HepG2 (cell line): ENCODE results near the gene MEF2D. TPM values are rescaled to one million over a fixed set of nuclear protein-coding genes. Genes with fewer than 3 reads are reported as not detected.

Source experiments
- ATAC-seq: fragments of 200-7000 bp; cut with Tn5 transposase; 3 replicates; pipeline ENCODE4 v1.9.1; 2020; ENCODE audit warnings: mild to moderate bottlenecking, moderate library complexity
- BruUV-seq: library from RNA; stranded (reverse); fragments of 400-500 nt; replicated peaks from 2 replicates; lab custom pipeline; 2021; lab: Mats Ljungman, UMichigan
- CTCF ChIA-PET: fragments of 300-600 bp; formaldehyde crosslinking; extraction: SDS; loops from one replicate; lab custom pipeline; 2021; ENCODE audit warnings: low total read pairs, inconsistent platforms, low intra/inter-chr PET ratio; lab: Yijun Ruan, JAX
- POLR2A ChIA-PET: fragments of 350-600 bp; sonication (Branson Sonifier 250); formaldehyde crosslinking; loops from one replicate; lab custom pipeline; 2020; ENCODE audit warnings: antibody characterized with exemption, inconsistent platforms; lab: Yijun Ruan, JAX
- DNase-seq: peaks from one replicate; pipeline ENCODE4 v3.0.0-alpha.2; 2015; ENCODE audit warnings: low spot score
- FAIRE-seq: peaks from 3 replicates; lab custom pipeline; 2011; peaks lifted over from hg19 to GRCh38; lab: Jason Lieb, UNC
- H2AFZ ChIP-seq: one replicate; pipeline ENCODE4 v1.6.1; 2011; ENCODE audit warnings: low read length, inconsistent platforms
- H3K27ac ChIP-seq: fragments of 300-600 bp; 3 replicates; pipeline ENCODE4 v1.8.0; 2011; ENCODE audit warnings: mixed run types, mild to moderate bottlenecking, mixed read lengths, low read length, inconsistent platforms; ENCODE audit not compliant: insufficient read depth; ENCODE audit errors: extremely low read length
- H3K27me3 ChIP-seq, 2 experiments: fragments of 200-600 bp in 1 of 2; 2 replicates in 1 of 2; 3 replicates in 1 of 2; pipeline versions ENCODE4 v1.6.0 to v1.8.0; 2011; ENCODE audit warnings: low read length in 2 of 2, mild to moderate bottlenecking in 2 of 2, moderate library complexity in 2 of 2, inconsistent platforms in 1 of 2; ENCODE audit not compliant: insufficient read depth in 2 of 2, control insufficient read depth in 1 of 2
- H3K36me3 ChIP-seq, 2 experiments: fragments of 200-600 bp in 1 of 2; replicated peaks in 1 of 2; 2 replicates in 1 of 2; 3 replicates in 1 of 2; pipeline versions ENCODE4 v1.5.1 to v1.8.0; 2011; ENCODE audit warnings: low read length in 2 of 2, inconsistent platforms in 1 of 2; ENCODE audit not compliant: insufficient read depth in 2 of 2, control insufficient read depth in 1 of 2
- H3K4me1 ChIP-seq: 2 replicates; pipeline ENCODE4 v1.5.1; 2012; ENCODE audit warnings: low read length, inconsistent platforms; ENCODE audit not compliant: insufficient read depth
- H3K4me2 ChIP-seq: 2 replicates; pipeline ENCODE4 v1.6.0; 2011; ENCODE audit warnings: low read depth, low read length, inconsistent platforms
- H3K4me3 ChIP-seq, 3 experiments: fragments of 200-600 bp in 1 of 3; sonication (generic), shearing (Covaris generic) in 1 of 3; replicated peaks in 1 of 3; 2 replicates each; pipeline ENCODE4 v1.5.1; 2011 to 2016; ENCODE audit warnings: low read length in 3 of 3, inconsistent platforms in 2 of 3, low read depth in 2 of 3, mild to moderate bottlenecking in 2 of 3, control low read depth in 1 of 3, mixed read lengths in 1 of 3; ENCODE audit not compliant: insufficient read depth in 1 of 3
- H3K79me2 ChIP-seq: one replicate; pipeline ENCODE4 v1.6.1; 2011; ENCODE audit warnings: low read length, inconsistent platforms; ENCODE audit not compliant: insufficient read depth
- H3K9ac ChIP-seq: 2 replicates; pipeline ENCODE4 v1.6.0; 2011; ENCODE audit warnings: mild to moderate bottlenecking, low read depth, low read length, inconsistent platforms; ENCODE audit not compliant: insufficient read depth
- H3K9me3 ChIP-seq: 2 replicates; pipeline ENCODE4 v1.5.1; 2012; ENCODE audit warnings: mild to moderate bottlenecking, low read length
- H4K20me1 ChIP-seq: 2 replicates; pipeline ENCODE4 v1.6.0; 2011; ENCODE audit warnings: inconsistent platforms, mild to moderate bottlenecking, low read length, moderate library complexity; ENCODE audit not compliant: insufficient read depth
- BATF2 ChIP-seq: sonication (generic); formaldehyde crosslinking; IDR thresholded peaks from 2 replicates; pipeline ENCODE4 v1.8.0; 2022; ENCODE audit warnings: mild to moderate bottlenecking, missing genetic modification reagents, moderate library complexity
- EP300 ChIP-seq, 3 experiments: sonication (generic) in 1 of 3; formaldehyde crosslinking in 1 of 3; IDR thresholded peaks; 2 replicates each; pipeline versions ENCODE4 v1.5.1 to v1.6.1; 2011 to 2020; ENCODE audit warnings: low read depth in 2 of 3, low read length in 2 of 3, borderline replicate concordance in 1 of 3, improper control_type of control experiment in 1 of 3, mild to moderate bottlenecking in 1 of 3, missing genetic modification reagents in 1 of 3, moderate library complexity in 1 of 3
- HDAC6 ChIP-seq: fragments of 200-600 bp; sonication (generic); IDR thresholded peaks from 2 replicates; pipeline ENCODE4 v1.7.0; 2017; ENCODE audit warnings: mild to moderate bottlenecking, antibody characterized with exemption, low read length, low read depth
- NCOA1 ChIP-seq: sonication (generic); formaldehyde crosslinking; IDR thresholded peaks from 2 replicates; pipeline ENCODE4 v1.9.0; 2021; ENCODE audit warnings: missing genetic modification reagents
- NCOA5 ChIP-seq: sonication (generic); formaldehyde crosslinking; IDR thresholded peaks from 2 replicates; pipeline ENCODE4 v1.4.0; 2020; ENCODE audit warnings: missing genetic modification reagents
- POLR2AphosphoS5 ChIP-seq: IDR thresholded peaks from 2 replicates; pipeline ENCODE4 v1.6.1; 2012; ENCODE audit warnings: low read depth, low read length
- ZBTB10 ChIP-seq: sonication (generic); formaldehyde crosslinking; IDR thresholded peaks from 2 replicates; pipeline ENCODE4 v1.4.0; 2020; ENCODE audit warnings: missing genetic modification reagents, borderline replicate concordance
- ZBTB20 ChIP-seq: sonication (generic); formaldehyde crosslinking; IDR thresholded peaks from 2 replicates; pipeline ENCODE4 v1.8.1; 2023; ENCODE audit warnings: missing genetic modification reagents, low read depth, mild to moderate bottlenecking, borderline replicate concordance
- ZNF503 ChIP-seq: sonication (generic); formaldehyde crosslinking; IDR thresholded peaks from 2 replicates; pipeline ENCODE4 v1.4.0; 2020; ENCODE audit warnings: missing genetic modification reagents
- ZNF839 ChIP-seq: sonication (generic); formaldehyde crosslinking; IDR thresholded peaks from 2 replicates; pipeline ENCODE4 v1.4.0; 2020; ENCODE audit warnings: missing genetic modification reagents, mild to moderate bottlenecking, borderline replicate concordance
- WGBS: methylation state at CpG from one replicate; pipeline ENCODE4 v1.1.6; 2017; ENCODE audit warnings: low lambda C conversion rate; 5-methylcytosine and 5-hydroxymethylcytosine counted together
- in situ Hi-C: cut with HindIII; loops from 2 replicates; pipeline ENCODE4 v1.10.0; 2017; ENCODE audit warnings: low pct_unique_long_range_greater_than_20kb; ENCODE audit not compliant: extremely low pct_ligation_motif_present
- intact Hi-C: fragments of 100-400 bp; cut with micrococcal nuclease; formaldehyde crosslinking; loops from one replicate; pipeline ENCODE4 v1.10.0; 2022; ENCODE audit not compliant: unreplicated experiment
- polyA plus RNA-seq, 8 experiments: library from polyadenylated mRNA; depleted of rRNA in 3 of 8; stranded (reverse) in 7 of 8; unstranded in 1 of 8; fragments of >200 nt; fragmentation: Illumina TruSeq in 4 of 8; extraction: Trizol in 4 of 8; gene quantifications; 2 replicates each; pipeline versions ENCODE4 v1.2.1 to v1.2.3, GENCODE V29; 2011 to 2016; ENCODE audit warnings: low read depth in 4 of 8, missing spikeins in 1 of 8, mixed read lengths in 1 of 8; ENCODE audit not compliant: insufficient read depth in 1 of 8
- total RNA-seq, 5 experiments: library from RNA; depleted of rRNA; stranded (reverse); fragments of >200 nt; fragmentation: Illumina TruSeq; extraction: Trizol; gene quantifications; 2 replicates each; pipeline ENCODE4 v1.2.3, GENCODE V29; 2016; ENCODE audit warnings: low read depth in 1 of 5

Gene MEF2D
- total and polyA plus RNA-seq, 2 of the 13 experiments (the other 11 are each of a cell fraction or from before 2014, with no cell fraction given) = 1.6 to 3.9 TPM

GRCh38 chr1:156482276-156482675 lies 18.3 kb downstream of the MEF2D start:
- H3K36me3 ChIP-seq = peaks cover 33 to 52% of the 10 kb centered on the region in 2 experiments; a peak in 4 of 5 replicates
- FAIRE-seq (no peak), DNase-seq (no peak), ATAC-seq (no peak)
- peaks cover 9% of the 10 kb centered on the region for H3K4me1 ChIP-seq
- CTCF ChIA-PET = no interaction called here
- no peaks in the 10 kb centered on the region for H3K79me2 ChIP-seq
- H4K20me1 ChIP-seq = peaks cover 7% of the 10 kb centered on the region; the same call in 1 of the 2 replicates
- in situ Hi-C loops (no loop called here), intact Hi-C loops (no loop called here)
- POLR2A ChIA-PET = no interaction called here
- H3K9me3 ChIP-seq = no peaks in the 10 kb centered on the region
- BruUV-seq = no TSS peak
- WGBS = 95% methylated on average over 19 of the region's 19 CpGs
- no peak overlapping the region for H3K4me3 ChIP-seq
- no peaks in the 10 kb centered on the region for H3K27me3 ChIP-seq
- H2AFZ ChIP-seq = no peak overlapping the region
- TF ChIP-seq EP300 (IDR thresholded peaks at IDR 0.05; ENCODE audit: low read depth in 2 of 2, low read length in 2 of 2) (no peak), EP300 (CRISPR knock-in tag; IDR thresholded peaks at IDR 0.05; ENCODE audit: borderline replicate concordance) (no peak), HDAC6 (no peak), NCOA1 (CRISPR knock-in tag) (no peak), POLR2AphosphoS5 (no peak), ZBTB20 (CRISPR knock-in tag) (no peak), ZNF503 (CRISPR knock-in tag) (no peak), BATF2 (CRISPR knock-in tag) (no peak), ZBTB10 (CRISPR knock-in tag) (no peak), ZNF839 (CRISPR knock-in tag) (no peak), NCOA5 (no peak)
- H3K4me2 ChIP-seq = no peak overlapping the region
- no peak overlapping the region for H3K9ac ChIP-seq
- H3K27ac ChIP-seq = no peak overlapping the region
